Colonic mucosa (tissue), 4 donors: ENCODE measurements around the gene SPPL3. TPM values are rescaled to one million over a fixed set of nuclear protein-coding genes. Genes with fewer than 3 reads are reported as not detected.

Experiments used
- DNase-seq: peaks from one replicate; pipeline ENCODE4 v3.0.0-alpha.2; 2020
- H3K27ac ChIP-seq: fragments of 200-600 bp; one replicate; pipeline ENCODE4 v1.8.0; 2021
- H3K27me3 ChIP-seq: fragments of 200-600 bp; one replicate; pipeline ENCODE4 v1.8.0; 2021
- H3K36me3 ChIP-seq: fragments of 200-600 bp; one replicate; pipeline ENCODE4 v1.8.0; 2021
- H3K4me1 ChIP-seq: fragments of 200-600 bp; one replicate; pipeline ENCODE4 v1.8.0; 2021; ENCODE audit warnings: mild to moderate bottlenecking
- H3K4me3 ChIP-seq: fragments of 200-600 bp; one replicate; pipeline ENCODE4 v1.8.0; 2021
- H3K9ac ChIP-seq, 2 donors: one replicate each; pipeline ENCODE4 v1.7.0; 2013; ENCODE audit warnings: control low read depth in 2 of 2, low read depth in 2 of 2, low read length in 2 of 2
- H3K9me3 ChIP-seq: fragments of 200-600 bp; one replicate; pipeline ENCODE4 v1.8.0; 2021
- CTCF ChIP-seq: fragments of 200-600 bp; IDR thresholded peaks from one replicate; pipeline ENCODE4 v1.8.0; 2022; ENCODE audit warnings: antibody characterized with exemption, mild to moderate bottlenecking
- intact Hi-C: fragments of 100-400 bp; cut with DNase I; formaldehyde crosslinking; loops from one replicate; pipeline ENCODE4 v1.14.1; 2022
- total RNA-seq, 2 donors: library from RNA; stranded (reverse); fragmentation: NEBNext Ultra II Directional in 1 of 2; extraction: Animal tissue kit (Norgen Biotek cat#: 25700) in 1 of 2; gene quantifications; one replicate each; pipeline ENCODE4 v1.2.1, GENCODE V29; 2021
- donor health status: healthy.
- donor health status: DM: no; HTN: no; CAD: no.
- donor health status: DM: no; HTN: no; CAD: no.

The SPPL3 gene
- total RNA-seq, 2 donors from 2014 or later = 44.7 to 55.2 TPM

GRCh38 chr12:120741476-120742421, 162.4 kb downstream of the SPPL3 start:
- intact Hi-C loops = no loop called here
- TF ChIP-seq CTCF = no peak

GRCh38 chr12:120740871-120741270, 163.3 kb downstream of the SPPL3 start:
- DNase-seq = no peak
- no peaks in the 10 kb centered on the region for H3K36me3 ChIP-seq
- intact Hi-C loops = no loop called here
- no peaks in the 10 kb centered on the region for H3K9me3 ChIP-seq
- no peak for TF ChIP-seq CTCF
- H3K27ac ChIP-seq = no peak overlapping the region
- H3K4me3 ChIP-seq = no peak overlapping the region
- no peaks in the 10 kb centered on the region for H3K27me3 ChIP-seq
- no peak overlapping the region for H3K9ac ChIP-seq
- no peaks in the 10 kb centered on the region for H3K4me1 ChIP-seq

More at GRCh38 chr12:120741476-120742421, 162.4 kb downstream of the SPPL3 start:
- no peak for DNase-seq
- H3K9ac ChIP-seq = no peak overlapping the region
- no peaks in the 10 kb centered on the region for H3K36me3 ChIP-seq
- H3K27me3 ChIP-seq = no peaks in the 10 kb centered on the region
- no peak overlapping the region for H3K4me3 ChIP-seq
- no peaks in the 10 kb centered on the region for H3K4me1 ChIP-seq
- H3K27ac ChIP-seq = no peak overlapping the region
- no peaks in the 10 kb centered on the region for H3K9me3 ChIP-seq

- H3K27ac ChIP-seq = no peak overlapping the region
- H3K27me3 ChIP-seq = no peaks in the 10 kb centered on the region
- intact Hi-C loops = no loop called here
- no peaks in the 10 kb centered on the region for H3K36me3 ChIP-seq
- TF ChIP-seq CTCF = no peak
- no peak for DNase-seq
- no peak overlapping the region for H3K9ac ChIP-seq
- H3K9me3 ChIP-seq = no peaks in the 10 kb centered on the region
- no peak overlapping the region for H3K4me3 ChIP-seq
- H3K4me1 ChIP-seq = no peaks in the 10 kb centered on the region
Measured at GRCh38 chr12:120739821-120740613, 164.1 kb downstream of the SPPL3 start.

GRCh38 chr12:120739031-120739762, 165.0 kb downstream of the SPPL3 start:
- Histone ChIP-seq H3K27ac (no peak overlapping the region), H3K9me3 (no peaks in the 10 kb centered on the region), H3K36me3 (no peaks in the 10 kb centered on the region), H3K27me3 (no peaks in the 10 kb centered on the region), H3K9ac (no peak overlapping the region), H3K4me3 (no peak overlapping the region), H3K4me1 (no peaks in the 10 kb centered on the region)
- intact Hi-C loops = no loop called here
- TF ChIP-seq CTCF = no peak
- no peak for DNase-seq
